Measurements from ENCODE around the gene TRNT1. TPM values are rescaled to one million over a fixed set of nuclear protein-coding genes. Genes with fewer than 3 reads are reported as not detected.

Gene TRNT1
- total RNA-seq, 4 donors from 2014 or later = 15.1 to 29.2 (median 17.6) TPM

GRCh38 chr3:3113042-3113709 lies 13.6 kb upstream of the TRNT1 start:
- no peak for TF ChIP-seq CTCF (IDR thresholded peaks at IDR 0.05; ENCODE audit: low read depth)

DNA sequence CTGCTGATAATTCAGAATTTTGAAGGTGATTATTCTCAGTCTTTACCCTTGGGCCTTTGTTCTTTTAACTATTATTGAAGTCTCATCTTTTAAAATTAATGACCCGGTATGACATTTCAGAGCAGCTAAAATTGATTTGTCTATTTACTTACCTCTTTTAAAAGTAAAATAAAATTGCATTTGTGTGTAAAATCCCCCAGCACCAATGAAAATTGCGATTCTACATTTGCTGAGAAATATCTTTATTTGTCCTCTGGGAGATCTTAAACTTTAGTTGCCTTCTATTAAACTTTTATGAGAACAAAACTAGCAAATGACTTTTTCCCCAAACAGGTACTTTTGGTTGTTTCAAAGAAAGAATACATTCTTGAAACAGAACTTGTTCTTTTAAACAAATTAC lies 9.1 kb upstream of the TRNT1 start:
- no peak for TF ChIP-seq CTCF (IDR thresholded peaks at IDR 0.05; ENCODE audit: low read depth)

DNA sequence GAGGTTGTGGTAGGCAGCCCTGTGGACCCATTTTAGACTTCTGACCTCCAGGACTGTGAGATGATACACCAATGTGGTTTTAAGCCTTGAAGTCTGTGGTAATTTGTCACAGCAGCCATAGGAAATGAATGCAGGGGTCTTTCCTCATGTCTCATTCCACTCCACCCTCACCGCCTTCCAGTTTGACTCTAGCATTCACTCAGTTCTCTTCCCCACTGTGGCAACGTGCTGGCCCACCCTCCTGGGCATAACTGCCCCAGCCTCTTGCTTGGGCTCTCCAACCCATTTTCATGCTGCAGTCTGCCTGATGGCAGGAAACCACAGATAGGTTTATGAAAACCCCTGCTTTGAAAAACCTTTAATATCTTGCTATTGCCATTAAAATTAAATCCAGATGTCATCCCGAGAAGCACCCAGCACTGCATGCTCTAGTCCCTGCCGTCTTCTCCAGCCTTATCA lies 7.3 kb upstream of the TRNT1 start:
- TF ChIP-seq CTCF (IDR thresholded peaks at IDR 0.05; ENCODE audit: low read depth) = no peak

DNA sequence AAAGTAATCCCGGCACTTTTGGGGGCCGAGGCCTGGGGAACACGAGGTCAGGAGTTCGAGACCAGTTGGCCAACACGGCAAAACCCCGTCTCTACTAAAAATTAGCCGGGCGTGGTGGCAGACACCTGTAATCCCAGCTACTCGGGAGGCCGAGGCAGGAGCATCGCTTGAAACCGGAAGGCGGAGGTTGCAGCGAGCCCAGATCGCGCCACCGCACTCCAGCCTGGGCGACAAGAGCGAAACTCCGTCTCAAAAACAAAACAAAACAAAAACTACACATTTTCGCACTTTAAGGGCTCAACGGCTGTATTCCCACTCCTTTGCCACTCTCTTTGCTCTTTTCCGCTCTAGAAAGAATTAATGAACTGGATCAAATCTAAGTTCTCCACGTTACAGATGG lies 763 bp upstream of the TRNT1 start:
- no peak for TF ChIP-seq CTCF (IDR thresholded peaks at IDR 0.05; ENCODE audit: low read depth)

DNA sequence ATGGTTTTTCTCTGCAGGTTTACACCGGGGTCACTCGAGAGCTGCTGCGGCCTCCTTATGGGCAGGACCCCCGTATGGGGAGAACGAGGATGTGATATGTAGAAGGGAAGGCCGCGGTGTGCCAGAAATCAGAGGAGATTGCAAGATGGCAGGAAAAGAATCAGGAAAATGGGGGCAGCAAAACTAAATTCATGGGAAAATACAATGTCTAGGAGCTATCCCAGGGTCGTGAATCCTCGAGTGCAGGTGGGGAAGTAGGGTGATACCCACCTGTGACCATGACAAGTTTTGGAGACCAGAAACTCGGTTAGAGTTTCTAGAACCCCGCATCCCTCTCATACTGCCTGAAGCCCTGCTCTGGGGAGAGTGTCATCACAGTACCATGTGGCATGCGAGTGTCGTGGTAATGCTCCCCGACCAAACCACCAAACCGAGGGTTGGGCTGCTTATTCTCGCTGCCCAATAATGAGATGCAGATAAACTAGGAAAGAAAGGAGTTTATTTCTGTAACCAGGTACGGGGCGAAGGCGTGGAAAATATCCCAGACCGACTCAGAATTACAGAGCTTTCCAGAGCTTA lies 781 bp downstream of the TRNT1 start:
- no peak for TF ChIP-seq CTCF (IDR thresholded peaks at IDR 0.05; ENCODE audit: low read depth)

- TF ChIP-seq CTCF (IDR thresholded peaks at IDR 0.05; ENCODE audit: low read depth) = no peak
Measured at GRCh38 chr3:3129579-3129978, 2.8 kb downstream of the TRNT1 start.

DNA sequence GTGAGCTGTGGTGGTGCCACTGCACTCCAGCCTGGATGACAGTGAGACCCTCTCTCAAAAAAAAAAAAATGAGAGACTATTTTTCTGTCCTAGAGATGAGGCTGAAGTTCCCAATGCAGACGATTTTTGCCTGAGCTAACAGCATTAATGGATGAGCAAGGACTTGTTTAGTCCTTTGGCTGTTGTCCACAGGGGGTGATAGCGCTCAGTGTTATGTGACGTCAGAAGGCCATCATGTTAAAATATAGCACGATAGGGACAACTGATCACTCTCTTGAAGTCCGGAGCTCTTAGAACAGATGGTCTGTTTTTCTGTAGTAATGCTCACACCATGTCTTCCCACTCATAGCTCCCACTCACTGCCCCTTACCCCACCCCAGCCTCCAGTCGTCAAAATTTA lies 6.8 kb downstream of the TRNT1 start:
- no peak for TF ChIP-seq CTCF (IDR thresholded peaks at IDR 0.05; ENCODE audit: low read depth)

All from subcutaneous adipose tissue (tissue), 4 donors.